ENCODE results near the gene KCNAB2.
A peak's percentile ranks its signal among the peaks of the same experiment; 100 is the strongest.

KCNAB2 gene

GRCh38 chr1:6035719-6036118, 10.0 kb upstream of the KCNAB2 start:
- H3K27ac ChIP-seq: no peak overlapping the region
- peak; percentile 34; the same call in 1 of the 2 replicates for TF ChIP-seq CTCF (IDR thresholded peaks at IDR 0.05)
- no peak for TF ChIP-seq ZFX (IDR thresholded peaks at IDR 0.05; ENCODE audit: borderline replicate concordance)

- TF ChIP-seq ZFX (IDR thresholded peaks at IDR 0.05; ENCODE audit: borderline replicate concordance) (no peak), CTCF (IDR thresholded peaks at IDR 0.05) (no peak)
- no peak overlapping the region for H3K27ac ChIP-seq
These were observed 8.3 kb upstream of the KCNAB2 start for GRCh38 chr1:6037338-6037762.

- TF ChIP-seq ZFX (IDR thresholded peaks at IDR 0.05; ENCODE audit: borderline replicate concordance): no peak
- no peak overlapping the region for H3K27ac ChIP-seq
These were observed 7.1 kb upstream of the KCNAB2 start for GRCh38 chr1:6038603-6039002.

GRCh38 chr1:6039031-6039430, 6.7 kb upstream of the KCNAB2 start:
- TF ChIP-seq ZFX (IDR thresholded peaks at IDR 0.05; ENCODE audit: borderline replicate concordance) (no peak), CTCF (IDR thresholded peaks at IDR 0.05) (no peak)
- no peak overlapping the region for H3K27ac ChIP-seq

- H3K27ac ChIP-seq: no peak overlapping the region
- TF ChIP-seq ZFX (IDR thresholded peaks at IDR 0.05; ENCODE audit: borderline replicate concordance) (no peak), CTCF (IDR thresholded peaks at IDR 0.05) (no peak)
These were observed 5.2 kb upstream of the KCNAB2 start for GRCh38 chr1:6040444-6040843.

GRCh38 chr1:6040861-6041415, 4.8 kb upstream of the KCNAB2 start:
- no peak for TF ChIP-seq CTCF (IDR thresholded peaks at IDR 0.05)
- no peak for TF ChIP-seq ZFX (IDR thresholded peaks at IDR 0.05; ENCODE audit: borderline replicate concordance)
- no peak overlapping the region for H3K27ac ChIP-seq

GRCh38 chr1:6041432-6042062, 4.1 kb upstream of the KCNAB2 start:
- no peak overlapping the region for H3K27ac ChIP-seq

More at GRCh38 chr1:6041432-6042062, 4.1 kb upstream of the KCNAB2 start:
- TF ChIP-seq CTCF (IDR thresholded peaks at IDR 0.05): peak; percentile 93
- no peak for TF ChIP-seq ZFX (IDR thresholded peaks at IDR 0.05; ENCODE audit: borderline replicate concordance)
